IPS-18c (cell line): ENCODE data around the gene CEMIP.
A peak's percentile ranks its signal among the peaks of the same experiment; 100 is the strongest.

Source experiments
- H3K4me3 ChIP-seq: 2 replicates; pipeline ENCODE4 v1.7.0; 2013; ENCODE audit warnings: low read depth, mild to moderate bottlenecking, low read length, moderate library complexity; ENCODE audit not compliant: insufficient read depth
- H3K9me3 ChIP-seq: one replicate; pipeline ENCODE4 v1.6.1; 2013; ENCODE audit warnings: mild to moderate bottlenecking, low read length, moderate library complexity; ENCODE audit not compliant: control insufficient read depth, insufficient read depth

Gene CEMIP

GRCh38 chr15:80776420-80777045 is 2.6 kb upstream of the CEMIP start:
- Histone ChIP-seq H3K4me3 (no peak overlapping the region), H3K9me3 (no peaks in the 10 kb centered on the region)

- H3K9me3 ChIP-seq = no peaks in the 10 kb centered on the region
- no peak overlapping the region for H3K4me3 ChIP-seq
Measured at GRCh38 chr15:80777137-80777536, 2.0 kb upstream of the CEMIP start.

GRCh38 chr15:80777826-80778620 is 1.1 kb upstream of the CEMIP start:
- no peak overlapping the region for H3K4me3 ChIP-seq
- H3K9me3 ChIP-seq = no peaks in the 10 kb centered on the region

GRCh38 chr15:80778621-80778963 is 578 bp upstream of the CEMIP start:
- no peaks in the 10 kb centered on the region for H3K9me3 ChIP-seq
- H3K4me3 ChIP-seq = peak overlapping the region; percentile 28

GRCh38 chr15:80779658-80780415 is 667 bp downstream of the CEMIP start:
- H3K4me3 ChIP-seq = peak overlapping the region; percentile 50
- no peaks in the 10 kb centered on the region for H3K9me3 ChIP-seq

GRCh38 chr15:80780416-80781221 is 1.4 kb downstream of the CEMIP start:
- peak overlapping the region; percentile 50 for H3K4me3 ChIP-seq
- H3K9me3 ChIP-seq = no peaks in the 10 kb centered on the region

- no peak overlapping the region for H3K4me3 ChIP-seq
Measured at GRCh38 chr15:80783260-80783659, 4.1 kb downstream of the CEMIP start.

GRCh38 chr15:80785335-80785734 is 6.2 kb downstream of the CEMIP start:
- Histone ChIP-seq H3K4me3 (no peak overlapping the region), H3K9me3 (no peaks in the 10 kb centered on the region)

More at GRCh38 chr15:80783260-80783659, 4.1 kb downstream of the CEMIP start:
- no peaks in the 10 kb centered on the region for H3K9me3 ChIP-seq

GRCh38 chr15:80785811-80786354 is 6.7 kb downstream of the CEMIP start:
- Histone ChIP-seq H3K9me3 (no peaks in the 10 kb centered on the region), H3K4me3 (no peak overlapping the region)

GRCh38 chr15:80787316-80787715 is 8.1 kb downstream of the CEMIP start:
- Histone ChIP-seq H3K4me3 (no peak overlapping the region), H3K9me3 (no peaks in the 10 kb centered on the region)

GRCh38 chr15:80788536-80788935 is 9.4 kb downstream of the CEMIP start:
- H3K4me3 ChIP-seq = no peak overlapping the region
- H3K9me3 ChIP-seq = no peaks in the 10 kb centered on the region

- Histone ChIP-seq H3K9me3 (no peaks in the 10 kb centered on the region), H3K4me3 (no peak overlapping the region)
Measured at GRCh38 chr15:80789296-80789695, 10.1 kb downstream of the CEMIP start.

GRCh38 chr15:80789796-80790195 is 10.6 kb downstream of the CEMIP start:
- no peaks in the 10 kb centered on the region for H3K9me3 ChIP-seq
- no peak overlapping the region for H3K4me3 ChIP-seq

GRCh38 chr15:80790236-80790635 is 11.1 kb downstream of the CEMIP start:
- Histone ChIP-seq H3K4me3 (no peak overlapping the region), H3K9me3 (no peaks in the 10 kb centered on the region)

GRCh38 chr15:80791004-80791403 is 11.8 kb downstream of the CEMIP start:
- Histone ChIP-seq H3K4me3 (no peak overlapping the region), H3K9me3 (no peaks in the 10 kb centered on the region)

GRCh38 chr15:80796407-80796806 is 17.2 kb downstream of the CEMIP start:
- H3K4me3 ChIP-seq = no peak overlapping the region
- no peaks in the 10 kb centered on the region for H3K9me3 ChIP-seq

- no peaks in the 10 kb centered on the region for H3K9me3 ChIP-seq
- no peak overlapping the region for H3K4me3 ChIP-seq
Measured at GRCh38 chr15:80798911-80799310, 19.7 kb downstream of the CEMIP start.
